ENCODE data around the gene CYP4F8.

Gene CYP4F8

GRCh38 chr19:15616627-15617270, 1.7 kb downstream of the CYP4F8 start:
- DNase-seq, result no peak

GRCh38 chr19:15618321-15618720, 3.3 kb downstream of the CYP4F8 start:
- DNase-seq, result no peak

DNA sequence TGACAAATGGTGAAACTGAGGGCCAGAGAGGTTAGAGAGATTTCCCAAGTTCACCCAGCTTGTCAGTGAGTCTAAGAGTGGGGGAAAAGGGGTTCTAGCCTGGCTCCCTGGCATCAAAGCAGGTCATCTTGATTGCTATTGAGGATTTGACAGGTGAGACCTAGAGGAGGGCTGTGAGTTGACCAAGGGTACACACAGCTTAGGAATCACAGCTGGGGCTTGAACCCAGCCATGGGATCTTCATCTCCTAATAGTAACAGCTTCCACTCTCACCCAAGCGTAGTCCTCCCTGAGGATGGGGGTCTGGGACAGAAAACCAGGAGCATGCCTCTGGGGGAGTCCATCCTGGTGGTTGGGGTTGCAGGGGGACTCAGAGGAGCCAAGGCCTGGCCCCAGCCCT, 6.8 kb downstream of the CYP4F8 start:
- no peak for DNase-seq

GRCh38 chr19:15622991-15623390, 8.0 kb downstream of the CYP4F8 start:
- no peak for DNase-seq

GRCh38 chr19:15623711-15624318, 8.8 kb downstream of the CYP4F8 start:
- no peak for DNase-seq

DNA sequence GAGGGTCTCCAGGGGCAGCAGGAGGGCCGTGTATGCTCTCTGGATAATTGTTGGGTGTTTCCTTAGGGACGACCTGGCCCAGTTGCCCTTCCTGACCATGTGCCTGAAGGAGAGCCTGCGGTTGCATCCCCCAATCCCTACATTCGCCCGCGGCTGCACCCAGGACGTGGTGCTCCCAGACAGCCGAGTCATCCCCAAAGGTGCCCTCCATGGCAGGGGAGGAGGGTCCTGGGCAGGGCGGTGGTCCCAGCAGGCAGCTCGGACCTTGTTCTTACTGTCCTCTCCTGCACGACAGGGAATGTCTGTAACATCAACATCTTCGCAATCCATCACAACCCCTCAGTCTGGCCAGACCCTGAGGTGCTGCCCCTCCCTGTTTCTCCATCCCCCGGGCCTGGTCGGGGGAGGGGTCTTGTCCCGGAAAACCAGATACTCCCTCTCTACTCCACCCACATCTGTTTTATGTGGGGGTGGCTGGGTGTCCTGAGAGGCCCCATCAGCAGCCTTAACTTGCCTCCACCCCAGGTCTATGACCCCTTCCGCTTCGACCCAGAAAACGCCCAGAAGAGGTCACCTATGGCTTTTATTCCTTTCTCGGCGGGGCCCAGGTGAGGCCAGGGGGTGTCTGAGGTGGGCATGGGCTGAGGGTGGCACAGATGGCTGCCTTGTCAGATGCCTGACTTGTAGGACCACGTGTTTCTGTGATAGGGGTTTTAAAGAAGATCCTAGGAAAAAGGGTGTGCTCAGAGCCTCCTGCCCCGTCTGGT, 13.4 kb downstream of the CYP4F8 start:
- DNase-seq, result no peak

GRCh38 chr19:15629003-15629880, 14.2 kb downstream of the CYP4F8 start:
- peak; percentile 52 for DNase-seq

DNA sequence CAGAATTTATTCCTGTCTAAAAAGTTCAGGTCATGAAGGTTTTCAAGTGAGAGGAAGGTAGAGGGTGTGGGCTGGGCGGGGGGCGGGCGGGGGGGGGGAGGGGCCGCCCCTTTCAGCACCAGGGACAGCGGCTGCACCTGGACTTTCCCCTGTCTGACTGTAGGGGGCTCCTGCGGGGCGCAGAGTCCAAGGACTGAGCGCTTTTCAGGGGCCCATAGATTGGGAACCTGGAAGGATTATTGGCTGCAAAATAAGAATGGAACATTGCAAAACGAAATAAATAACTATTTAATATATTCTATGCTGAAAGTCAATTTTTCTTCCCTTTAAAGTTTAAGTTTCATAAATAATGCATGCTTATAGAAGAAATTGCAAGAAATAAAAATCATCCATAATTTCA, 16.8 kb downstream of the CYP4F8 start:
- DNase-seq, result peak; percentile 2

DNA sequence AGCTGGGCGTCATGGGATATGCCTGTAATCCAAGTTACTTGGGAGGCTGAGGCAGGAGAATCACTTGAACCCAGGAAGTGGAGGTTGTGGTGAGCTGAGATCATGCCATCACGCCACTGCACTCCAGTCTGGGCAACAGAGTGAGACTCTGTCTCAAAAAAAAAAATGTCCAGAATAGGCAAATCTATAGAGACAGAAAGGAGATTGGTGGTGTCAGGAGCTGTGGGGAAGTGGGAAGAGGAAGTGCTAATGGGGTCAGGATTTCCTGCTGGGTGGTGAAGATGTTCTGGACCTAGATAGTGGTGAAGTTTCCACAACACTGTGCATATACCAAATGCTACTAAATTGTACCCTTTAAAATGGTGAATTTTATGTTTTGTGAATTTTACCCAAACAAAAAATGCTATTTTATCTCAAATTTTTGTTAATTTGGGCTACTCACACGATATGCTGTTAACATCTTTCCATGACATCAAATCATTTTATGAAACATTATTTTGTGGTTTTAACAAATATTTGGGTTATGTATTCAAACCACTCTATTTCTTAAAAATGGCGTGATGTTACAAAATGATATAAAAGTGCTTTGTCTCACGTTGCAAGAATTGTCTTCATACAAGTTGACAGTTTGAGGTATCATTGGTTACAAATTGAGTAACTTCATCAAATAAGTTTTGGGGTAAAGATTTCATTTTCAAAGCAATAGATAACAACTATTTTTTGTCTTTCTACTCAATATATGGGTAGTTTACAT, 18.2 kb downstream of the CYP4F8 start:
- DNase-seq, result no peak

GRCh38 chr19:15634105-15634504, 19.1 kb downstream of the CYP4F8 start:
- no peak for DNase-seq

GRCh38 chr19:15635016-15635805, 20.2 kb downstream of the CYP4F8 start:
- no peak for DNase-seq

- no peak for DNase-seq
Measured at GRCh38 chr19:15636026-15636425, 21.0 kb downstream of the CYP4F8 start.

DNA sequence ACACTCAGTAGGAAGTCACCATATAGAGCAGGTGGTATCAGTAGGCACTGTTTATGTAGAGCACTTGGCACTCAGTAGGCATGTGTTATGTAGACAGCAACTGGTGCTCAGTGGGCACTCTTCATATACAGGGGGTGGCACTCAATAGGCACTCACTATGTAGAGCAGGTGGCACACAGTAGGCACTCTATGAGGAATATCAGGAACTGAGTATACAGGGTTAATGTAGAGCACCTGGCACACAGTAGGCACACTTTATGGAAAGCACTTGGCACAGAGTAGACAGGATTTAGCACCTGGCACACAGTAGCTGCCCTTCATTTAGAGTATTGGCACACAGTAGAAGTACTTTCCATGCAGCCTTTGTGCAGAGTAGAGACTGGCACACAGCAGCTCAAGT, 24.6 kb downstream of the CYP4F8 start:
- DNase-seq, result no peak

DNA sequence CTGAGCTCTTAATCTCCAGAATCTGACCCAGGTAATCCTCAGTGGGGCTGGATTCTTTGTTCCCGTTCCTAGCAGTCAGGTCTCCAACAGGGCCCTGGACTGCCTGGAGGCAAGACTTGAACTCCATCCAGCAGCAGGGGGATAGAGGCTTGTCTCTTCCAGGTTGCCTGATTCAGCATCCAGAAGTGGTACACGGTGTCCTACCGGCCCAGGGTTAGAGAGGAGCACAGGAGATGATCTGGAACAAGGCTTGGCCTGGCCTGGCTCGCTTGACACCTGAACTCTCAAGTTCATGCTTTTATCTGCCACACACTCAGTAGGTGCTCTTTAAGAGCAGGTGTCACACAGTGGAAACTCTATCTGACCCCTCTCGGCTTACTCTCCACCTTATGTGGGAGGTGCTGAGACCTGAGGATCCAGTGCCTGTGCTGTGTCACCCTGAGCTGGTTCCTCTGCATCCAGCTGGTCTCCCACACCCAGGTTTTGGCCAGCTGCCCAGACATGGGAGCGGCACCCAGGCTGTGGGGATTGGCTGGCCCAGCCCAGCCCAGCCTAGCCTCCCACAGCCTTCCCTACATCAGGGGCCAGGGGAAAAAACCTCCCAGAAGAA, 25.4 kb downstream of the CYP4F8 start, which contains the start of gene CYP4F3:
Gene CYP4F3 (plus strand): TSS at position 604 of the 610 bp plus-strand sequence. CDS start 519 bp downstream, outside the sequence.
- DNase-seq, result no peak

- DNase-seq, result no peak
Measured at GRCh38 chr19:15640904-15641597, 26.0 kb downstream of the CYP4F8 start.

- no peak for DNase-seq
Measured at GRCh38 chr19:15641901-15642491, 27.0 kb downstream of the CYP4F8 start.

GRCh38 chr19:15642807-15643206, 27.8 kb downstream of the CYP4F8 start:
- no peak for DNase-seq

GRCh38 chr19:15643387-15643786, 28.4 kb downstream of the CYP4F8 start:
- no peak for DNase-seq

- no peak for DNase-seq
Measured at GRCh38 chr19:15644066-15644741, 29.2 kb downstream of the CYP4F8 start.
